RWPE2 (cell line): ENCODE measurements around the gene OXT.
A peak's percentile ranks its signal among the peaks of the same experiment; 100 is the strongest.
"Not testable (repeated sequence)": the region's sequence is repeated elsewhere in the genome, so short reads cannot be mapped to it uniquely, and the experiment has no call there.

Experiments used
- ATAC-seq: fragments of 200-7000 bp; cut with Tn5 transposase; 3 replicates; pipeline ENCODE4 v1.9.1; 2021; ENCODE audit warnings: low read depth
- DNase-seq: peaks from one replicate; pipeline ENCODE4 v3.0.0-alpha.2; 2020; ENCODE audit warnings: low spot score
- H3K27ac ChIP-seq: fragments of 450-650 bp; 2 replicates; pipeline ENCODE4 v1.5.1; 2017; ENCODE audit warnings: mild to moderate bottlenecking; ENCODE audit not compliant: poor library complexity, severe bottlenecking
- H3K27me3 ChIP-seq: fragments of 250-450 bp; sonication (Bioruptor Pico); 2 replicates; pipeline ENCODE4 v1.5.1; 2021; ENCODE audit warnings: mild to moderate bottlenecking, moderate library complexity; ENCODE audit not compliant: insufficient read depth, poor library complexity, severe bottlenecking
- H3K36me3 ChIP-seq: fragments of 250-450 bp; sonication (Bioruptor Pico); 2 replicates; pipeline ENCODE4 v1.5.1; 2020; ENCODE audit warnings: low read depth, mild to moderate bottlenecking, moderate library complexity
- H3K4me1 ChIP-seq: fragments of 250-450 bp; sonication (Bioruptor Pico); 2 replicates; pipeline ENCODE4 v1.5.1; 2021; ENCODE audit warnings: mild to moderate bottlenecking, moderate library complexity; ENCODE audit not compliant: insufficient read depth, poor library complexity, severe bottlenecking
- H3K4me3 ChIP-seq: fragments of 250-450 bp; sonication (Bioruptor Pico); 2 replicates; pipeline ENCODE4 v1.5.1; 2021; ENCODE audit warnings: mild to moderate bottlenecking, moderate library complexity; ENCODE audit not compliant: severe bottlenecking
- H3K9me3 ChIP-seq: fragments of 250-450 bp; sonication (Bioruptor Pico); 2 replicates; pipeline ENCODE4 v1.5.1; 2021; ENCODE audit warnings: mild to moderate bottlenecking, moderate library complexity; ENCODE audit not compliant: severe bottlenecking
- TF ChIP-seq, protein P1 (sequence below): fragments of 450-650 bp; IDR thresholded peaks from one replicate; pipeline ENCODE4 v1.5.1; 2017; ENCODE audit warnings: mild to moderate bottlenecking, moderate library complexity; ENCODE audit not compliant: poor library complexity, severe bottlenecking

OXT gene

DNA sequence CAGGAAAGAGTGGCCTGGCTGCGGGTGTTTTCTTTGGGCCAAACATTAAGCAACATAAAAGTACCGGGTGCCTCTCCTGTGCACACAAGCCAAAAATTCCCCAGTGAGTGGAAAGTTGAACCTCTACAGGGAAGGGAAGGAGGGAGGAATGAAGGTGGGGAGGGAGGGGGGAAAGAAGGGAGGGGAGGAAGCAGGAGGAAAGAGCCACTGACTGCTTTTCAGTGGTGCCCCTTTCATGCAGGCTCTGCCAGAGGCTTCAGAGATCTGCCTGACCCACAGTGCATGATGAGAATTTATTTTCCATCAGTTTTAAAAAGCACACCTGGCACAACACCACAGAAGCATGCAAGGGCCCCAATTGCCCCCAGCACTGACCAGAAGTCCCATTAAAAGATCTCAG, 40.6 kb downstream of the OXT start:
- no peaks in the 10 kb centered on the region for H3K27me3 ChIP-seq
- ATAC-seq (no peak), DNase-seq (no peak)
- H3K36me3 ChIP-seq = peaks cover 5% of the 10 kb centered on the region; the same call in 1 of the 2 replicates
- H3K4me3 ChIP-seq = no peak overlapping the region
- no peak overlapping the region for H3K27ac ChIP-seq
- TF ChIP-seq, protein P1, sequence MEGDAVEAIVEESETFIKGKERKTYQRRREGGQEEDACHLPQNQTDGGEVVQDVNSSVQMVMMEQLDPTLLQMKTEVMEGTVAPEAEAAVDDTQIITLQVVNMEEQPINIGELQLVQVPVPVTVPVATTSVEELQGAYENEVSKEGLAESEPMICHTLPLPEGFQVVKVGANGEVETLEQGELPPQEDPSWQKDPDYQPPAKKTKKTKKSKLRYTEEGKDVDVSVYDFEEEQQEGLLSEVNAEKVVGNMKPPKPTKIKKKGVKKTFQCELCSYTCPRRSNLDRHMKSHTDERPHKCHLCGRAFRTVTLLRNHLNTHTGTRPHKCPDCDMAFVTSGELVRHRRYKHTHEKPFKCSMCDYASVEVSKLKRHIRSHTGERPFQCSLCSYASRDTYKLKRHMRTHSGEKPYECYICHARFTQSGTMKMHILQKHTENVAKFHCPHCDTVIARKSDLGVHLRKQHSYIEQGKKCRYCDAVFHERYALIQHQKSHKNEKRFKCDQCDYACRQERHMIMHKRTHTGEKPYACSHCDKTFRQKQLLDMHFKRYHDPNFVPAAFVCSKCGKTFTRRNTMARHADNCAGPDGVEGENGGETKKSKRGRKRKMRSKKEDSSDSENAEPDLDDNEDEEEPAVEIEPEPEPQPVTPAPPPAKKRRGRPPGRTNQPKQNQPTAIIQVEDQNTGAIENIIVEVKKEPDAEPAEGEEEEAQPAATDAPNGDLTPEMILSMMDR = no peak
- no peaks in the 10 kb centered on the region for H3K9me3 ChIP-seq
- H3K4me1 ChIP-seq = no peaks in the 10 kb centered on the region

GRCh38 chr20:3115190-3116107, 44.0 kb downstream of the OXT start:
- Histone ChIP-seq H3K4me1 (no peaks in the 10 kb centered on the region), H3K27ac (no peak overlapping the region), H3K36me3 (peaks cover 5% of the 10 kb centered on the region; the same call in 1 of the 2 replicates), H3K4me3 (no peak overlapping the region), H3K9me3 (no peaks in the 10 kb centered on the region), H3K27me3 (no peaks in the 10 kb centered on the region)
- TF ChIP-seq, protein P1 = peak; percentile 93
- ATAC-seq = peak; percentile 53; the same call in 1 of the 3 replicates
- no peak for DNase-seq

DNA sequence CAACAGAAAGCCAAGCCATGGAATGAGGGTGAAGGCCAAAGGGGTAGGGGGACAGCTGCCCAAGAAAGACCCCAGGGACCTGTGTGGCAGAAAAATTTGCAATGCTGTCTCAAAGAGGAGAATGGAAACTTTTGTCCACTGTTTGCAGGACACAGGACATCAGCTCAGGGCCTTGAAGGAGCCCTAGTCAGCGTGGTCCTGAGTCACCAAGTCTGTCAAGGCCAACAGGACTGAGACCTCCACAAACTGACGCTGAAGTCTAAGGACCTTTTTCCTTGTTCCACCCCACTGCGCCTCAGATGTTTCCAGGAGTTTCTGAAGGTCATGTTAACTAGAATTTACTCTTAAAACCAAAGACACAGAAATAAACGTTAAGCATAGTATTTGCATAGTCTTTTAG, 44.9 kb downstream of the OXT start:
- TF ChIP-seq, protein P1 = no peak
- no peaks in the 10 kb centered on the region for H3K27me3 ChIP-seq
- ATAC-seq = no peak
- peaks cover 5% of the 10 kb centered on the region; the same call in 1 of the 2 replicates for H3K36me3 ChIP-seq
- no peaks in the 10 kb centered on the region for H3K4me1 ChIP-seq
- DNase-seq = no peak
- H3K9me3 ChIP-seq = no peaks in the 10 kb centered on the region
- H3K4me3 ChIP-seq = no peak overlapping the region
- H3K27ac ChIP-seq = no peak overlapping the region

- H3K9me3 ChIP-seq, DNase-seq, H3K27me3 ChIP-seq, H3K4me3 ChIP-seq, H3K27ac ChIP-seq, H3K4me1 ChIP-seq: not testable (repeated sequence)
- TF ChIP-seq, protein P1 = peak; percentile 49
- peaks cover 13% of the 10 kb centered on the region for H3K36me3 ChIP-seq
- peak; percentile 17; the same call in 1 of the 3 replicates for ATAC-seq
These were observed 46.5 kb downstream of the OXT start for GRCh38 chr20:3117839-3118379.
